Fibroblast of lung (primary cell): Measurements from ENCODE around the gene ATP2B2. TPM values are rescaled to one million over a fixed set of nuclear protein-coding genes. Genes with fewer than 3 reads are reported as not detected.

Experiments used
- DNase-seq, 2 donors: peaks; one replicate each; pipeline versions ENCODE4 v3.0.0 to v3.0.0-alpha.2; 2010; ENCODE audit warnings: low read depth in 2 of 2
- H2AFZ ChIP-seq: 2 replicates; pipeline ENCODE4 v1.5.1; 2012; ENCODE audit warnings: low read length, control low read depth, inconsistent platforms
- H3K27ac ChIP-seq: 2 replicates; pipeline ENCODE4 v1.5.1; 2011; ENCODE audit warnings: low read length, control low read depth; ENCODE audit not compliant: insufficient read depth
- H3K27me3 ChIP-seq: 2 replicates; pipeline ENCODE4 v1.5.1; 2011; ENCODE audit warnings: mild to moderate bottlenecking, low read length; ENCODE audit not compliant: control insufficient read depth, insufficient read depth
- H3K36me3 ChIP-seq: 2 replicates; pipeline ENCODE4 v1.5.1; 2011; ENCODE audit warnings: low read length; ENCODE audit not compliant: control insufficient read depth, insufficient read depth
- H3K4me1 ChIP-seq: 2 replicates; pipeline ENCODE4 v1.5.1; 2011; ENCODE audit warnings: low read length; ENCODE audit not compliant: control insufficient read depth, insufficient read depth; ENCODE audit errors: extremely low read depth
- H3K4me2 ChIP-seq: 2 replicates; pipeline ENCODE4 v1.5.1; 2011; ENCODE audit warnings: low read length, control low read depth; ENCODE audit not compliant: insufficient read depth; ENCODE audit errors: extremely low read depth
- H3K4me3 ChIP-seq, 4 experiments: fragments of 200-600 bp in 1 of 4; sonication (generic) in 1 of 4; replicated peaks in 1 of 4; 2 replicates each; pipeline ENCODE4 v1.5.1; 2011 to 2016; ENCODE audit warnings: low read length in 4 of 4, low read depth in 3 of 4, mild to moderate bottlenecking in 3 of 4, control low read depth in 2 of 4, inconsistent platforms in 1 of 4, mixed read lengths in 1 of 4; ENCODE audit not compliant: insufficient read depth in 1 of 4; ENCODE audit errors: control extremely low read depth in 1 of 4
- H3K79me2 ChIP-seq: 2 replicates; pipeline ENCODE4 v1.5.1; 2012; ENCODE audit warnings: mild to moderate bottlenecking, low read length, inconsistent platforms; ENCODE audit not compliant: control insufficient read depth, insufficient read depth
- H3K9ac ChIP-seq: 2 replicates; pipeline ENCODE4 v1.5.1; 2011; ENCODE audit warnings: mild to moderate bottlenecking, low read length, control low read depth; ENCODE audit not compliant: insufficient read depth
- H3K9me3 ChIP-seq: 2 replicates; pipeline ENCODE4 v1.5.1; 2012; ENCODE audit warnings: low read depth, low read length; ENCODE audit not compliant: control insufficient read depth, insufficient read depth
- H4K20me1 ChIP-seq: 2 replicates; pipeline ENCODE4 v1.5.1; 2011; ENCODE audit warnings: low read length; ENCODE audit not compliant: control insufficient read depth, insufficient read depth; ENCODE audit errors: extremely low read depth
- CTCF ChIP-seq, 2 donors: IDR thresholded peaks in 1 of 2; conservative IDR thresholded peaks in 1 of 2; 1 replicate in 1 of 2; 2 replicates in 1 of 2; pipeline ENCODE4 v1.5.1; 2011 to 2012; ENCODE audit warnings: low read length in 2 of 2, control low read depth in 1 of 2, inconsistent platforms in 1 of 2, low read depth in 1 of 2, mild to moderate bottlenecking in 1 of 2
- EZH2 ChIP-seq: IDR thresholded peaks from 2 replicates; pipeline ENCODE4 v1.5.1; 2012; ENCODE audit warnings: low read length, control low read depth, mild to moderate bottlenecking; ENCODE audit errors: missing control alignments
- polyA plus RNA-seq, 2 donors: library from polyadenylated mRNA; depleted of rRNA in 1 of 2; stranded (reverse) in 1 of 2; unstranded in 1 of 2; fragments of >200 nt; gene quantifications; 2 replicates each; pipeline ENCODE4 v1.2.1, GENCODE V29; 2011 to 2012; ENCODE audit warnings: missing spikeins in 1 of 2
- total RNA-seq: library from RNA; depleted of rRNA; stranded (reverse); fragments of >200 nt; gene quantifications from 2 replicates; pipeline ENCODE4 v1.2.1, GENCODE V29; 2014

Gene ATP2B2
- total and polyA plus RNA-seq, 2 donors (not counting 1 experiment from before 2014, with no cell fraction given), result not detected

DNA sequence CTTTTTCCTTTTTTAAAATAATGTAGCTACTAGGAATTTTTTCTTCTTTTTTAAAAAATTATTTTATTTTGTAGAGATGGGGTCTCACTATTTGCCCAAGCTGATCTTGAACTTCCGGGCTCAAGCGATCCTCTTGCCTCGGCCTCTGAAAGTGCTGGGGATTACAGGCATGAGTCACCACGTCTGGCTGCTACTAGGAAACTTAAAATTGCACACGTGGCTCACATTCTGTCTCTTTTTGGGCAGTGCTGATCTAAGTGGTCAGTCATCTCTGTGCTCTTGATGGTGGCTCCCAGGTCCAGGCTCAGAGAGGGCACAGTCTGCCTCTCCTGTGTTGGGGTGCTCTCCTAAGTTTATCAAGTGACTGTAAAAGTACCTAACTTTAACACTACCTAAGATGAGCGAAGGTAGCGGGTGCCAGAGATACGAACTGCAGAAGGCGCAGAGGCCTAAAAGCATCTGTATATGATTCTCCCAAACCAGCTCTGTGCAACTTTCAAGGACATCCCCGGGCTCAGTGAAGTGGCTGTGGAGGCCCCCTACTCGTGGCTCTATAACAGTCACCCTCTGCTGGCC, 131.6 kb downstream of the ATP2B2 start:
- Histone ChIP-seq H3K27ac (no peak overlapping the region), H3K9ac (no peak overlapping the region), H3K79me2 (no peaks in the 10 kb centered on the region), H2AFZ (no peak overlapping the region), H3K9me3 (no peaks in the 10 kb centered on the region), H3K4me1 (peaks cover 10% of the 10 kb centered on the region), H3K36me3 (no peaks in the 10 kb centered on the region), H3K27me3 (peaks cover 12% of the 10 kb centered on the region), H3K4me2 (no peak overlapping the region), H4K20me1 (no peaks in the 10 kb centered on the region), H3K4me3 (no peak overlapping the region)
- TF ChIP-seq EZH2 (no peak), CTCF (conservative IDR thresholded peaks at IDR 0.05 in 1 of 2, IDR thresholded peaks at IDR 0.05 in 1 of 2; ENCODE audit: low read depth in 1 of 2, low read length in 2 of 2) (no peak)
- DNase-seq, result peak; percentile 70 to 72

- no peaks in the 10 kb centered on the region for H3K9me3 ChIP-seq
- H3K27me3 ChIP-seq, result peaks cover 3% of the 10 kb centered on the region
- H2AFZ ChIP-seq, result no peak overlapping the region
- H3K27ac ChIP-seq, result no peak overlapping the region
- no peak for TF ChIP-seq EZH2
- TF ChIP-seq CTCF (conservative IDR thresholded peaks at IDR 0.05 in 1 of 2, IDR thresholded peaks at IDR 0.05 in 1 of 2; ENCODE audit: low read depth in 1 of 2, low read length in 2 of 2), result no peak
- H3K4me2 ChIP-seq, result no peak overlapping the region
- H3K9ac ChIP-seq, result no peak overlapping the region
- no peak overlapping the region for H3K4me3 ChIP-seq
- H4K20me1 ChIP-seq, result no peaks in the 10 kb centered on the region
- no peaks in the 10 kb centered on the region for H3K36me3 ChIP-seq
- H3K4me1 ChIP-seq, result peaks cover 18% of the 10 kb centered on the region
- no peak for DNase-seq
- H3K79me2 ChIP-seq, result no peaks in the 10 kb centered on the region
Observed at GRCh38 chr3:10371789-10372188, 133.6 kb downstream of the ATP2B2 start.

DNA sequence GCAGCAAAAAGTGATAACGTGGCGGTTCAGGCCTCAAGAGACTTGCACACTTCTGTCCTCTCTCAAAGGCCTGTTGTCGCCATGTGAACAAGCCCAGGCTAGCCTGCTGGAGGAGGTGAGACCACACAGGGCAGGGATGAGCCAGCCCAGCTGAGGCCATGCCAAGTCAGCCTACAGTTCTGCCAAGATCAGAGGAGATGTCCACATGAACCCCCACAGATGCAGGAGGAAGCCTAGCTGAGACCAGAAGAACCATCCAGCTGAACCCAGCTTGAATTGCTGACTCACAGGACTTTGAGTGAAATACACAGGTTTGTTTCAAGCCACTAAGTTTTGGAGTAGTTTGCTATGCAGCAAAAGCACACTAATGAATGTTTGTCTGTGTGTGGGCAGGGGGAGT, 134.2 kb downstream of the ATP2B2 start:
- H2AFZ ChIP-seq, result no peak overlapping the region
- peak in 1 of 2 donors; percentile 44 for DNase-seq
- no peaks in the 10 kb centered on the region for H3K36me3 ChIP-seq
- H4K20me1 ChIP-seq, result no peaks in the 10 kb centered on the region
- no peak overlapping the region for H3K4me3 ChIP-seq
- H3K79me2 ChIP-seq, result no peaks in the 10 kb centered on the region
- no peak overlapping the region for H3K27ac ChIP-seq
- H3K4me1 ChIP-seq, result peaks cover 21% of the 10 kb centered on the region
- H3K9ac ChIP-seq, result no peak overlapping the region
- TF ChIP-seq EZH2 (no peak), CTCF (conservative IDR thresholded peaks at IDR 0.05 in 1 of 2, IDR thresholded peaks at IDR 0.05 in 1 of 2; ENCODE audit: low read depth in 1 of 2, low read length in 2 of 2) (no peak)
- no peaks in the 10 kb centered on the region for H3K27me3 ChIP-seq
- no peaks in the 10 kb centered on the region for H3K9me3 ChIP-seq
- H3K4me2 ChIP-seq, result no peak overlapping the region
